ENCODE data around the gene SLC2A9. TPM values are rescaled to one million over a fixed set of nuclear protein-coding genes. Genes with fewer than 3 reads are reported as not detected.

Gene SLC2A9
- total and polyA plus RNA-seq, 2 of the 8 experiments (the other 6 are each of a cell fraction or from before 2014, with no cell fraction given): 0.20 to 0.26 TPM

DNA sequence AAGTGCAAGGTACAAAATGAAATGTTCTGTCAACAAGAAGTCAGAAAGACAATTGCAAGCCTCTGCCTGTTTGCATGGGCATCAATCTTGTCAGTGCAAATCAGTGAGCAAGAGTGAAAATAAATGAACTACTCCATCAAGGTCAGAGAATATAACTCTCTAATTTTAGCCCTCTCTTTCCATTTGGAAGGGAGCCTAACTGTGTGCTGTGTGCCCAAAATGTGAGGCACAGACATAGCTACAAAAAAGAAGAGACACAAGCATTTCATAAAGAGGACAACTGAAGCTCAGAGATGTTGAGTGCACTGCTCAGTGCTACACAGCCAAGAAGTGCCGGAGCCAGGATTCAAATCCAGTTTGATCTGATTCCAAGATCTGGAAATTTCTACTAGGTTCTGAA, 114.3 kb downstream of the SLC2A9 start:
- Histone ChIP-seq H3K4me1 (replicated peaks in 1 of 4; ENCODE audit: control insufficient read depth in 3 of 4, insufficient read depth in 4 of 4, low read length in 3 of 4) (no peaks in the 10 kb centered on the region), H4K20me1 (replicated peaks in 1 of 2; ENCODE audit: control insufficient read depth in 1 of 2, insufficient read depth in 2 of 2, low read length in 2 of 2) (no peaks in the 10 kb centered on the region), H3K4me3 (ENCODE audit: extremely low read depth in 1 of 4, insufficient read depth in 2 of 4, low read depth in 3 of 4, low read length in 4 of 4) (no peak overlapping the region), H2BK15ac (ENCODE audit: low read length) (no peak overlapping the region), H3K27me3 (replicated peaks in 1 of 4; ENCODE audit: control insufficient read depth in 3 of 4, extremely low read depth in 1 of 4, insufficient read depth in 3 of 4, low read length in 3 of 4) (no peaks in the 10 kb centered on the region), H4K5ac (ENCODE audit: insufficient read length, low read depth, low read length) (no peak overlapping the region), H2BK20ac (ENCODE audit: low read length) (no peak overlapping the region), H2BK5ac (ENCODE audit: low read depth, low read length) (no peak overlapping the region), H3K9ac (replicated peaks in 1 of 4; ENCODE audit: extremely low read depth in 1 of 4, low read depth in 3 of 4, low read length in 3 of 4) (no peak overlapping the region), H2BK120ac (replicated peaks; ENCODE audit: low read depth, low read length) (no peak overlapping the region), H3K56ac (replicated peaks; ENCODE audit: insufficient read length, low read depth, low read length) (no peak overlapping the region), H4K91ac (replicated peaks; ENCODE audit: insufficient read length, low read length) (no peak overlapping the region), H3K9me3 (ENCODE audit: insufficient read depth in 2 of 2, low read depth in 1 of 2, low read length in 1 of 2) (no peaks in the 10 kb centered on the region), H3K23ac (ENCODE audit: insufficient read length) (no peak overlapping the region), H3K4ac (replicated peaks; ENCODE audit: insufficient read length, low read depth, low read length) (no peak overlapping the region), H3K36me3 (ENCODE audit: control insufficient read depth in 2 of 4, insufficient read depth in 4 of 4, low read length in 3 of 4) (no peaks in the 10 kb centered on the region), H3K27ac (ENCODE audit: low read depth, low read length) (no peak overlapping the region), H2AFZ (ENCODE audit: low read length) (no peak overlapping the region), H3K14ac (ENCODE audit: insufficient read length) (no peak overlapping the region), H3K79me1 (ENCODE audit: low read depth, low read length) (no peaks in the 10 kb centered on the region), H3K23me2 (ENCODE audit: low read depth, low read length) (no peaks in the 10 kb centered on the region), H3K4me2 (ENCODE audit: insufficient read depth in 1 of 2, low read depth in 2 of 2, low read length in 2 of 2) (no peak overlapping the region), H2AK5ac (ENCODE audit: low read depth, low read length) (no peak overlapping the region), H3K79me2 (ENCODE audit: control insufficient read depth in 1 of 2, insufficient read depth in 2 of 2, low read length in 2 of 2) (no peaks in the 10 kb centered on the region), H3K18ac (ENCODE audit: extremely low read depth, low read length) (no peak overlapping the region), H4K8ac (ENCODE audit: extremely low read depth, insufficient read depth, low read length) (no peak overlapping the region), H2BK12ac (ENCODE audit: low read depth, low read length) (no peak overlapping the region)
- WGBS, 2 experiments (ENCODE audit: extremely low coverage in 1 of 2, insufficient coverage in 1 of 2, insufficient read length in 1 of 2, insufficient replicate concordance in 2 of 2, low coverage in 1 of 2, low lambda C conversion rate in 2 of 2, missing lambda C conversion rate in 1 of 2): 93% methylated on average over 1 of the region's 1 CpG; no CpG with 5 or more reads in 1 of the 2 experiments
- ChIA-PET CTCF (ENCODE audit: partially characterized antibody) (interaction anchor here (4.1 kb wide), 1 partner anchor 12 kb away, joined by 19 read pairs; no protein-coding TSS in a partner anchor), POLR2A (ENCODE audit: partially characterized antibody) (no interaction called here)
- FAIRE-seq (no peak), DNase-seq (ENCODE audit: low read depth in 1 of 2, low spot score in 2 of 2) (no peak)
- TF ChIP-seq BACH1 (IDR thresholded peaks at IDR 0.05; ENCODE audit: low read length) (no peak), TBP (IDR thresholded peaks at IDR 0.05; ENCODE audit: low read depth, low read length) (no peak), BRCA1 (IDR thresholded peaks at IDR 0.05; ENCODE audit: low read depth, low read length) (no peak), BCL11A (IDR thresholded peaks at IDR 0.05; ENCODE audit: low read depth in 2 of 2, low read length in 2 of 2) (no peak), TAF1 (IDR thresholded peaks at IDR 0.05; ENCODE audit: low read depth, low read length) (no peak), CHD2 (IDR thresholded peaks at IDR 0.05; ENCODE audit: low read length) (no peak), SP2 (IDR thresholded peaks at IDR 0.05; ENCODE audit: low read length) (no peak), EGR1 (IDR thresholded peaks at IDR 0.05; ENCODE audit: borderline replicate concordance, low read depth, low read length) (no peak)
- TF ChIP-seq, protein P1, sequence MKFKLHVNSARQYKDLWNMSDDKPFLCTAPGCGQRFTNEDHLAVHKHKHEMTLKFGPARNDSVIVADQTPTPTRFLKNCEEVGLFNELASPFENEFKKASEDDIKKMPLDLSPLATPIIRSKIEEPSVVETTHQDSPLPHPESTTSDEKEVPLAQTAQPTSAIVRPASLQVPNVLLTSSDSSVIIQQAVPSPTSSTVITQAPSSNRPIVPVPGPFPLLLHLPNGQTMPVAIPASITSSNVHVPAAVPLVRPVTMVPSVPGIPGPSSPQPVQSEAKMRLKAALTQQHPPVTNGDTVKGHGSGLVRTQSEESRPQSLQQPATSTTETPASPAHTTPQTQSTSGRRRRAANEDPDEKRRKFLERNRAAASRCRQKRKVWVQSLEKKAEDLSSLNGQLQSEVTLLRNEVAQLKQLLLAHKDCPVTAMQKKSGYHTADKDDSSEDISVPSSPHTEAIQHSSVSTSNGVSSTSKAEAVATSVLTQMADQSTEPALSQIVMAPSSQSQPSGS (IDR thresholded peaks at IDR 0.05; ENCODE audit: low read length): no peak
- TF ChIP-seq, protein P2, sequence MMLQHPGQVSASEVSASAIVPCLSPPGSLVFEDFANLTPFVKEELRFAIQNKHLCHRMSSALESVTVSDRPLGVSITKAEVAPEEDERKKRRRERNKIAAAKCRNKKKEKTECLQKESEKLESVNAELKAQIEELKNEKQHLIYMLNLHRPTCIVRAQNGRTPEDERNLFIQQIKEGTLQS (IDR thresholded peaks at IDR 0.05; ENCODE audit: insufficient read depth, low read depth, low read length): no peak
- TF ChIP-seq, protein P3, sequence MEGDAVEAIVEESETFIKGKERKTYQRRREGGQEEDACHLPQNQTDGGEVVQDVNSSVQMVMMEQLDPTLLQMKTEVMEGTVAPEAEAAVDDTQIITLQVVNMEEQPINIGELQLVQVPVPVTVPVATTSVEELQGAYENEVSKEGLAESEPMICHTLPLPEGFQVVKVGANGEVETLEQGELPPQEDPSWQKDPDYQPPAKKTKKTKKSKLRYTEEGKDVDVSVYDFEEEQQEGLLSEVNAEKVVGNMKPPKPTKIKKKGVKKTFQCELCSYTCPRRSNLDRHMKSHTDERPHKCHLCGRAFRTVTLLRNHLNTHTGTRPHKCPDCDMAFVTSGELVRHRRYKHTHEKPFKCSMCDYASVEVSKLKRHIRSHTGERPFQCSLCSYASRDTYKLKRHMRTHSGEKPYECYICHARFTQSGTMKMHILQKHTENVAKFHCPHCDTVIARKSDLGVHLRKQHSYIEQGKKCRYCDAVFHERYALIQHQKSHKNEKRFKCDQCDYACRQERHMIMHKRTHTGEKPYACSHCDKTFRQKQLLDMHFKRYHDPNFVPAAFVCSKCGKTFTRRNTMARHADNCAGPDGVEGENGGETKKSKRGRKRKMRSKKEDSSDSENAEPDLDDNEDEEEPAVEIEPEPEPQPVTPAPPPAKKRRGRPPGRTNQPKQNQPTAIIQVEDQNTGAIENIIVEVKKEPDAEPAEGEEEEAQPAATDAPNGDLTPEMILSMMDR (IDR thresholded peaks at IDR 0.05; ENCODE audit: control extremely low read depth in 1 of 3, insufficient read depth in 1 of 3, low read depth in 1 of 3, low read length in 3 of 3): no peak
